Activated gamma-delta T cell treated with Interleukin-2 at 50 U/mL for 16 hours (primary cell): ENCODE measurements around the gene GSTO1.

ENCODE experiments used
- DNase-seq: peaks from one replicate; pipeline ENCODE4 v3.0.0-alpha.2; 2020

GSTO1 gene

GRCh38 chr10:104307576-104308438 lies 53.1 kb downstream of the GSTO1 start:
- DNase-seq: no peak

- DNase-seq: no peak
Observed at GRCh38 chr10:104308439-104308903, 53.8 kb downstream of the GSTO1 start.

GRCh38 chr10:104309980-104310978 lies 55.6 kb downstream of the GSTO1 start:
- DNase-seq: no peak

- no peak for DNase-seq
Observed at GRCh38 chr10:104311184-104311720, 56.6 kb downstream of the GSTO1 start.

- DNase-seq: no peak
Observed at GRCh38 chr10:104314591-104315485, 60.1 kb downstream of the GSTO1 start.

GRCh38 chr10:104315486-104315921 lies 60.8 kb downstream of the GSTO1 start:
- DNase-seq: no peak

- DNase-seq: no peak
Observed at GRCh38 chr10:104316321-104317099, 61.8 kb downstream of the GSTO1 start.
